K562 (cell line): Measurements from ENCODE around the gene COL5A3.

ENCODE experiments used
- ARID3B ChIP-seq: fragments of 250-450 bp; sonication (Bioruptor Pico); IDR thresholded peaks from 2 replicates; pipeline ENCODE4 v1.4.0; 2020; ENCODE audit warnings: borderline replicate concordance
- CHD4 ChIP-seq: fragments of 200-600 bp; sonication (generic); IDR thresholded peaks from 3 replicates; pipeline ENCODE4 v1.6.1; 2012; ENCODE audit warnings: low read depth, mild to moderate bottlenecking, mixed read lengths, low read length, inconsistent platforms; ENCODE audit not compliant: insufficient read depth, insufficient replicate concordance, poor library complexity, severe bottlenecking
- CTCF ChIP-seq, 3 experiments: IDR thresholded peaks in 2 of 3; conservative IDR thresholded peaks in 1 of 3; 2 replicates each; pipeline ENCODE4 v1.5.1; 2011 to 2012; ENCODE audit warnings: low read length in 3 of 3, mild to moderate bottlenecking in 3 of 3, control low read depth in 2 of 3, improper control_type of control experiment in 1 of 3, inconsistent platforms in 1 of 3, low read depth in 1 of 3, mixed read lengths in 1 of 3, moderate library complexity in 1 of 3; ENCODE audit not compliant: insufficient read depth in 2 of 3
- MAFG ChIP-seq: fragments of 450-650 bp; conservative IDR thresholded peaks from 2 replicates; pipeline ENCODE4 v1.6.1; 2016; ENCODE audit warnings: missing genetic modification characterization, missing compliant biosample characterization
- RB1 ChIP-seq: fragments of 450-650 bp; IDR thresholded peaks from 2 replicates; pipeline ENCODE4 v1.6.1; 2017; ENCODE audit warnings: low read depth, mild to moderate bottlenecking
- SAFB2 ChIP-seq: fragments of 200-400 bp; formaldehyde crosslinking; IDR thresholded peaks from 2 replicates; pipeline ENCODE4 v1.6.1; 2018; ENCODE audit warnings: borderline replicate concordance, low read length, low read depth, moderate library complexity; ENCODE audit not compliant: severe bottlenecking
- SMARCA5 ChIP-seq: fragments of 450-650 bp; IDR thresholded peaks from 2 replicates; pipeline ENCODE4 v1.6.1; 2016
- ZBTB2 ChIP-seq: fragments of 450-650 bp; IDR thresholded peaks from 2 replicates; pipeline ENCODE4 v1.6.1; 2016; ENCODE audit warnings: antibody characterized with exemption
- ZNF263 ChIP-seq: sonication (generic); formaldehyde crosslinking; IDR thresholded peaks from 2 replicates; pipeline ENCODE4 v1.8.0; 2022; ENCODE audit warnings: mild to moderate bottlenecking, missing genetic modification reagents, borderline replicate concordance
- ZNF3 ChIP-seq: fragments of 250-450 bp; sonication (Bioruptor Pico); IDR thresholded peaks from 2 replicates; pipeline ENCODE4 v1.5.0; 2021; ENCODE audit warnings: mild to moderate bottlenecking, moderate library complexity
- ZNF586 ChIP-seq: fragments of 450-650 bp; formaldehyde crosslinking; conservative IDR thresholded peaks from 2 replicates; pipeline ENCODE4 v1.4.0; 2020; ENCODE audit warnings: mild to moderate bottlenecking, moderate library complexity
- TF ChIP-seq, protein P1 (sequence below), 2 experiments: fragments of 450-650 bp in 1 of 2; sonication (generic) in 1 of 2; formaldehyde crosslinking in 1 of 2; IDR thresholded peaks in 1 of 2; conservative IDR thresholded peaks in 1 of 2; 2 replicates each; pipeline versions ENCODE4 v1.6.1 to v1.8.1; 2016 to 2023; ENCODE audit warnings: mild to moderate bottlenecking in 2 of 2, moderate library complexity in 2 of 2, inconsistent platforms in 1 of 2, missing genetic modification reagents in 1 of 2
- TF ChIP-seq, protein P2 (sequence below): fragments of 250-450 bp; sonication (Bioruptor Pico); IDR thresholded peaks from 2 replicates; pipeline ENCODE4 v1.5.0; 2020; ENCODE audit warnings: mild to moderate bottlenecking

DNA sequence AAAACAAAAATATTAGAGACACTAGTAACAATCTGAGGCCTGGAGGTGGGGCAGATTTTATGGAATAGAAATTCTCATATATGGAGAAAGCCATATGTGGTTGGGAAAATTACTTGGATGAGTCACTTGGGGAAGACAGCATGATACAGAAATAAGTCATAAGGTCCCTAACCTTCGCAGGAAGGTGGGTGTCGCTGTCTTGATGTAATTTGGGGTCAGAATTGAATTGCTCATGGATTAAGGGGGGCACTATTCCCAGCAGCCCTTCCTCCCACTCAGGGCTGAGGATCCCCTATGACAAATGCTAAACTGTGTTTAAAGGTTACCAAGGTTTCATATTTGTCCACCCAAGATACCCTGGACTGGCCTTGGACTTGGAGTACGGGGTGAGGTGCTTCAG lies 8.0 kb upstream of the COL5A3 start:
- TF ChIP-seq ZNF3 (no peak), SMARCA5 (no peak), SAFB2 (no peak), ARID3B (CRISPR knock-in tag) (no peak), CTCF (IDR thresholded peaks at IDR 0.05 in 2 of 3, conservative IDR thresholded peaks at IDR 0.05 in 1 of 3; ENCODE audit: insufficient read depth in 2 of 3, low read depth in 1 of 3, low read length in 3 of 3) (no peak), ZBTB2 (no peak), ZNF586 (CRISPR knock-in tag) (no peak), ZNF263 (CRISPR knock-in tag) (no peak), MAFG (tag) (no peak), RB1 (no peak), CHD4 (no peak)
- TF ChIP-seq, protein P1, sequence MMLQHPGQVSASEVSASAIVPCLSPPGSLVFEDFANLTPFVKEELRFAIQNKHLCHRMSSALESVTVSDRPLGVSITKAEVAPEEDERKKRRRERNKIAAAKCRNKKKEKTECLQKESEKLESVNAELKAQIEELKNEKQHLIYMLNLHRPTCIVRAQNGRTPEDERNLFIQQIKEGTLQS (IDR thresholded peaks at IDR 0.05), result no peak
- TF ChIP-seq, protein P1 (CRISPR knock-in tag; conservative IDR thresholded peaks at IDR 0.05), result no peak
- TF ChIP-seq, protein P2, sequence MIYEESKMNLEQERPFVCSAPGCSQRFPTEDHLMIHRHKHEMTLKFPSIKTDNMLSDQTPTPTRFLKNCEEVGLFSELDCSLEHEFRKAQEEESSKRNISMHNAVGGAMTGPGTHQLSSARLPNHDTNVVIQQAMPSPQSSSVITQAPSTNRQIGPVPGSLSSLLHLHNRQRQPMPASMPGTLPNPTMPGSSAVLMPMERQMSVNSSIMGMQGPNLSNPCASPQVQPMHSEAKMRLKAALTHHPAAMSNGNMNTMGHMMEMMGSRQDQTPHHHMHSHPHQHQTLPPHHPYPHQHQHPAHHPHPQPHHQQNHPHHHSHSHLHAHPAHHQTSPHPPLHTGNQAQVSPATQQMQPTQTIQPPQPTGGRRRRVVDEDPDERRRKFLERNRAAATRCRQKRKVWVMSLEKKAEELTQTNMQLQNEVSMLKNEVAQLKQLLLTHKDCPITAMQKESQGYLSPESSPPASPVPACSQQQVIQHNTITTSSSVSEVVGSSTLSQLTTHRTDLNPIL, result no peak
